Amniotic epithelial cell (primary cell): Measurements from ENCODE around the gene TGM4.

Experiments
- DNase-seq: peaks from one replicate; pipeline ENCODE4 v3.0.0-alpha.2; 2010; ENCODE audit warnings: low read depth

TGM4 gene

GRCh38 chr3:44880284-44880683, 5.9 kb downstream of the TGM4 start:
- no peak for DNase-seq

DNA sequence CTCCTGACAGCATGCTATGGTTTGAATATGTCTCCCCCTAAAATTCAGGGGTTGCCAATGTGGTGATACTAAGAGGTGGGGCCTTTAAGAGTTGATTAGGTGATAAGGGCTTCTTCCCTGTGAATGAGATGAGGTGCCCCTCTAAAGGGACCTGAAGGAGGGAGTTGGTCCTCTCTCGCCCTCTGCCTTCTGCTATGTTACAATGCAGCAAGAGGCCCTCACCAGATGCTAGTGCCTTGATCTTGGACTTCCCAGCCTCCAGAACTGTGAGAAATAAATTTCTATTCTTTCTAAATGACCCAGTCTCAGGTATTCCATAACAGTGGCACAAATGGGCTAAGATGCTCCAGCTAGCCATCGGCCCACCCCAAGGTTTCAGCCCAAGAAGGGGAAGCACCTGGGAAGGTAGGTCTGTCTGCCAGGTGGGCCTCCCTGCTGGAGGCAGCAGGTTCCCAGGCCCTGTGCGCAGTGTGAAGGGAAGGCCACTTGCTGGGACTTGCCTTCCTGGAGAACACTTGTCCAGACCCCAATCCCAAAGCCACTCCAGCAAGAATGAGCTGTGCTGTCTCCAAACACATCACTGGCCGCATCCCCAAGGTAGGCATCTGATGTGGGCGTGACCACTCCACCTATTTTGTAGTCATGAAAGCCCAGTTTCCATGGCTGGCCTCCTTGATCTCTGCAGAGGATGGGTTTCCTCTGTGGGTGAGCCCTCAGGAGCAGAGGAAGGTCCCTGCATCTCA, 9.0 kb downstream of the TGM4 start:
- DNase-seq = no peak

DNA sequence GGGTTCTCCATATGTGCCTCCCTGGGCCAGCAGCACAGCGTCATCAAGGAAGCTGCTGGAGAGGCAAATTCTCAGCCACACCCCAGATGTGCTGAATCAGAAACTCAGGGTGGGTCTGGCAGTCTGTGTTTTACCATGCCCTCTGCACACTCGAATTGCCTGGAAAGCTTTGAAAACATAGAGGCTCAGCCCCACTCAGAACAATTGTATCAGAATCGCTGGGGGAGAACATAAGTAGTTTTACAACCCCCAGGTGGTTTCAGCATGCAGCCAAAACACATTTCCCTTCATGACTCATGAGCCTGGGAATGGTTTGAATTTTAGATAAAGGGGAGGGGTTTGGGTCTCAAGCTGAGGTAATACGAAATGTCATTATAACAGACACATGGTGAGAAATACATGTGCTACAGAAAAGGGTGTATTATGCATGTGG, 9.6 kb downstream of the TGM4 start:
- DNase-seq = peak; percentile 87

GRCh38 chr3:44885618-44886017, 11.2 kb downstream of the TGM4 start:
- peak; percentile 94 for DNase-seq

DNA sequence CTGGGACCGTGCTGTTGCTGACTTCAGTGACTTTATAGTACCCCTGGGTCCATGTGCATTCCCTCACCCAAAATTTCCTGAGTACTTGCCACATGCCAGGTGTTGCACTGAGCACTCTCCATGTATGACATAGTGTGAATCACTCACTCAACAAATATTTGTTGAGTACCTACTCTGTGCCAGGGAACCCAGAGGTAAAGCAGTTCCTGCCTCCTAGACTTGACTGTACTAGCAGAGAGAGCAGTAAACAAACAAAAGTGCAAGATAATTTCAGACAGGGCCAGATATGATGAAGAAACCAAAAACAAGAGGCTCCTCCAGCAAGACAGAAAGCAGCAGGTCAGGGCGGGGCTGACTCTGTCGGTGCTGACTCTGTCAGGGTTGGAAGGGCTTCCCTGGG, 12.2 kb downstream of the TGM4 start:
- DNase-seq = peak; percentile 17

DNA sequence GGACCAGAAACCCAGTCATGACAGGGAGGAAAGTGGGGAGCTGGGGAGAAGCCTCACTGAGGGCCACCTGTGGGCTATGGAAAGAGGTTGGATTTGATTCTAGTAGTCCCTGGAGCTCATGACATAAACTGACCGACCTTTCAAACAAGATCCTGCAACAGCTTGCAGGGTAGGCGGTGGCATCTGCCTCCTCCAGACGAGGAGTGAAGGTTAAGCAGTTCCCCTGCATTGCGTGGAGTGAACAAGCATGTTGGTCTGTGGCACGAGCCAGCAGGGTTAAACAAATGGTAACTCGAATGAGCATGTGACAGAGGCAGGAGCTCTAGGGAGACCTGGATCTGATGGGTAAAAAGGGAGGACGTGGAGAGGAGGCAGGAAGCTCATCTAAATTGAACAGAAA, 12.7 kb downstream of the TGM4 start:
- no peak for DNase-seq

DNA sequence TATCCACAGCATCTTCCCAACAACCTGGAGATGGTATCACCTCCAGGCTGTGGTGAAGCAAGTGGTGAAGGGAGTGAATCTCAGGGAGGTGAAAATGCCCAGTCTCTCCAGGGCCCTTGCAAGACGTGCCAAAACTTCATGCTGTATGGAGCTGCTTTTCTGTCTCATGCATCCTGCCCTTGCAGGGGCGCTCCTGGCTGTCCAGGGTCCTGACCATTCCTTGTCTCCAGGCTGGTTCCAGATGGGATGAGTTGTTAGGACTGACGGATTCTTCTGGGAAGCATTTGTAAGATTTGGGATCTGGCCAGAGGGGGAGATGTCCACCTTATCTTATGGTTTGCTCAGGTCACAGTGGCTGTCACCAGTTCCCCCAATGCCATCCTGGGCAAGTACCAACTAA, 15.8 kb downstream of the TGM4 start:
- no peak for DNase-seq

GRCh38 chr3:44890852-44891251, 16.4 kb downstream of the TGM4 start:
- no peak for DNase-seq

DNA sequence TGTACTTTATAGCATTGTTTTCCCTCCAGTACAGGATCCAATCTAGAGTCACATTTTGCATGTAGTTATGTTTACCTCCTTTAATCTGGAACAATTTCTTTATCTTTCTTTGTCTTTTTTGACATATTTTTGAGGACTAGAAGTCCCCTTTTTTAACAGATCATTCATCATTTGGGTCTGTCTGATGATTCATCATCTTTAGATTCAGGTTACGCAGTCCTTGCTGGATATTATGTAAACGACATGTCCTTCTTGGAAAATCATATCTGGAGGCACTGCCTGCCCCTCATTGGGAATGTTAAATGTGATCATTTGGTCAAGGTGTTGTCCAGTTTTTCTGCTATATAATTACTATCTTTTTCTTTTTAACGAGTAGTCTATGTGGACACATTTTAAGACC, 18.3 kb downstream of the TGM4 start:
- DNase-seq = peak; percentile 64

DNA sequence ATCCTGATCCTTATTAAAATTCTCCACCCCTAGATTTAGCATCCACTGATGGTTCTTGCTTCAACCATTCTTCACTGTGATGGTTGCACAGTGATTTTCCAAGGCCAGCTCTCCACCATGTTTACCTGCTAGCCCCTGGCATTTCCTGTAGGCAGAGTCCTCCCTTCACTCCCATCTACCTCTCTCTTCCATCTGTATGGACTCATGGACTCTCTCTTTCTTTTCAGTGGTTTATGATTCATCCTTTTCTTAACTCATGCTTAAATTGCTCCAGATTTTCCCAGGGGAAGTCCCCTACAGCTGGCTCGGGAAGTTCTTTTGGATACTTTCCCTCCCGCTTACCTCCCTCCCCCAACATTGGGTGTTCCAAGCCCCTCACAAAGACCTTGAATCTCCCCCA, 18.7 kb downstream of the TGM4 start:
- peak; percentile 87 for DNase-seq

- DNase-seq = peak; percentile 40
Measured at GRCh38 chr3:44894485-44894884, 20.1 kb downstream of the TGM4 start.

DNA sequence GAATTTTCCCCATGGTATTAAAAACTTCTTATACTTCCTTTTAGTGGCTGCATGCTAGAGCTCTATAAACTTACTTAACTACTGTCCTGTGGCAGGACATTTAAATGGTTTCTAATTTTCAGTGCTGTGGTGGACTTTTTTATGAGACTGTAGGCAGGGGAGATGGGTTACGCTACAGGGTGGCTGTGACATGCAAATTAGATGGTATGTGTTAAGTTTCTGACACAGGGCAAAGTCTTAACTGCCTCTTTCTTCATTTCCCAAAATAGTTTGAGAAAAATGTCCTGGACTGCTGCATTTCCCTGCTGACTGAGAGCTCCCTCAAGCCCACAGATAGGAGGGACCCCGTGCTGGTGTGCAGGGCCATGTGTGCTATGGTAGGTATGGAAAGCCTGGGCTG, 22.0 kb downstream of the TGM4 start:
- no peak for DNase-seq

DNA sequence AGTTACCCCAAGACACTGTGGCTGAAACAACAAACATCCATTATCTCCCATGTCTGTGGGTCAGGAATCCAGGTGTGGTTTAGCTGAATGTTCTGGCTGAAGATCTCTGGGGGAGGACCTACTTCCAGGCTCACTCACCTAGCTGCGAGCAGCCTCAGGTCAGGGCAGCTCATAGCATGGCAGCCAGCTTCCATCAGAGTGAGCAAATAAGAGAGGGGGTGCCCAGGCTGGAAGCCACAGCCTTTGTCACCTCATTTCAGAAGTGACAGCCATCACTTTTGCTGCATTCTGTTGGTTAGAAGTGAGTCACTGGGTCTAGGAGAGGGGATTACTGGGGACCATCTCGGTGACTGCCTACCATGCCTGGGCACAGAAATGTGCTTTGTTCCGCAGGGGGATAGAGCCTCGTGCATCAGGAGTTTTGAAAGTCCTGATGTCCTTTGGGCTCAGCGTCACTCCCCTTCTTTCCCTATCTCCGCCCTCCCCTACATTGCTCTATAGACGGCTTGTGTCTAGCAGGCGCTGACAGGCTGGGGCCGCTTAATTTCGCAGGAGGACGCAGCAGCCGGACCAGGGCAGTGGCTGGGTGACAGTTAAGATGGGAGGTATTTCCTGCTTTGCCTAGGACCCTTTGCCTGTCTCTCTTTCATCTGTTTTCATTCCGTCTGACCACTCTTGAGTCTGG, 25.4 kb downstream of the TGM4 start:
- no peak for DNase-seq

- peak; percentile 84 for DNase-seq
Measured at GRCh38 chr3:44902628-44903027, 28.2 kb downstream of the TGM4 start.

- DNase-seq = peak; percentile 36
Measured at GRCh38 chr3:44903314-44903713, 28.9 kb downstream of the TGM4 start.

GRCh38 chr3:44903751-44904150, 29.3 kb downstream of the TGM4 start:
- no peak for DNase-seq

- no peak for DNase-seq
Measured at GRCh38 chr3:44905446-44906157, 31.2 kb downstream of the TGM4 start.

DNA sequence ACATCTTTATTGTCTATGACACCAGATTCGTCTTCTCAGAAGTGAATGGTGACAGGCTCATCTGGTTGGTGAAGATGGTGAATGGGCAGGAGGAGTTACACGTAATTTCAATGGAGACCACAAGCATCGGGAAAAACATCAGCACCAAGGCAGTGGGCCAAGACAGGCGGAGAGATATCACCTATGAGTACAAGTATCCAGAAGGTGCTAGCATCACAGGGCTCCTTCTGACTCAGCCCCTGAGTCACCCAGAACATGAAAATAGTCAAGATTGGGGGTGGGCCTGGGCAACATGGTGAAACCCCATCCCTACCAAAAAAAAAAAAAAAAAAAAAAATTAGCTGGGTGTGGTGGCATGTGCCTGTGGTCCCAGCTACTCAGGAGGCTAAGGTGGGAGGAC, 32.6 kb downstream of the TGM4 start:
- peak; percentile 68 for DNase-seq

GRCh38 chr3:44907612-44908011, 33.2 kb downstream of the TGM4 start:
- DNase-seq = no peak

DNA sequence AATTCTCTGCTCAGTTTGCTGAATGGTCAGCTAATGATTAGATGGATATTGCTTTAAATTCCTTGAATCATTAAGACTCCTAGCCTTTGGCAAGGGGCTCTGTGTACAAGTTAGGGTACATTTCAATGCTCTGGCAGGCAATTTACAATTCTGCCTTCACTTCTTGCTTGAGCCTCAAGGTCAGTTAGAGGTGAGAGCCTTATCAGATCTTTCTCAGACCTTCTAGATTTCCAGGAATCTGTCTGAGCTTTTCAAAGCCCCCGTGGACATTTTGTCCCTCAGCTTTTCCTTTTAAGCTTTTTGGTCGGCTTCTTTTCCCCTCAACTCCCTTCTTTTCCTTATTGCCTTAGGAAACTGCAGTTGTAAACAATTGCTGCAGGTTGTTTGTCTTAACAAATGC, 34.7 kb downstream of the TGM4 start:
- no peak for DNase-seq

DNA sequence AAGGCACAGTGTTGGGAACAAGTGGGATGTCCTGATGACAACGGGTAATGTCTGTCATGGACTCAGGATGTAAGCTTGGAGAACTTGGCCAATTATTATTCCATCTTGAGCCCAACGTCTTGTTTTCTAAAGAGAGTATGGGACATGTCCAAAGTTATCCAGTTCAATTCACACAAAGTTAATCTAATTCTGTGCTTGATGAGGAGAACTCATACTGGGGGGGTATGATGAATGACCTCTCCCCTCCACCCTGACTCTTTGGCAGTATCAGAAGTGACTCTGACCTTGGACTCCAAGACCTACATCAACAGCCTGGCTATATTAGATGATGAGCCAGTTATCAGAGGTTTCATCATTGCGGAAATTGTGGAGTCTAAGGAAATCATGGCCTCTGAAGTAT, 36.3 kb downstream of the TGM4 start:
- no peak for DNase-seq

DNA sequence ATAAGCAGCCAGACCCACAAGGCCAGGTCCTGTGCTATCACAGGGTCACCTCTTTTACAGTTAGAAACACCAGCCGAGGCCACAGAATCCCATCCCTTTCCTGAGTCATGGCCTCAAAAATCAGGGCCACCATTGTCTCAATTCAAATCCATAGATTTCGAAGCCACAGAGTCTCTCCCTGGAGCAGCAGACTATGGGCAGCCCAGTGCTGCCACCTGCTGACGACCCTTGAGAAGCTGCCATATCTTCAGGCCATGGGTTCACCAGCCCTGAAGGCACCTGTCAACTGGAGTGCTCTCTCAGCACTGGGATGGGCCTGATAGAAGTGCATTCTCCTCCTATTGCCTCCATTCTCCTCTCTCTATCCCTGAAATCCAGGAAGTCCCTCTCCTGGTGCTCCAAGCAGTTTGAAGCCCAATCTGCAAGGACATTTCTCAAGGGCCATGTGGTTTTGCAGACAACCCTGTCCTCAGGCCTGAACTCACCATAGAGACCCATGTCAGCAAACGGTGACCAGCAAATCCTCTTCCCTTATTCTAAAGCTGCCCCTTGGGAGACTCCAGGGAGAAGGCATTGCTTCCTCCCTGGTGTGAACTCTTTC, 39.6 kb downstream of the TGM4 start:
- peak; percentile 65 for DNase-seq

GRCh38 chr3:44914936-44915335, 40.5 kb downstream of the TGM4 start:
- no peak for DNase-seq
